CD4-positive, alpha-beta memory T cell (primary cell): Measurements from ENCODE around the gene SP100. TPM values are rescaled to one million over a fixed set of nuclear protein-coding genes. Genes with fewer than 3 reads are reported as not detected.

Source experiments
- CTCF ChIA-PET: fragments of 350-600 bp; sonication (Branson Sonifier 250); formaldehyde crosslinking; loops from one replicate; lab custom pipeline; 2021; ENCODE audit warnings: inconsistent platforms; ENCODE audit not compliant: partially characterized antibody; lab: Charles Lee
- POLR2A ChIA-PET: fragments of 350-600 bp; sonication (Branson Sonifier 250); formaldehyde crosslinking; loops from one replicate; lab custom pipeline; 2021; ENCODE audit not compliant: partially characterized antibody; lab: Charles Lee
- DNase-seq, 5 donors: peaks; one replicate each; pipeline versions ENCODE4 v3.0.0 to v3.0.0-alpha.2; 2020 to 2022; ENCODE audit warnings: mixed read lengths in 1 of 5
- H3K27ac ChIP-seq: one replicate; pipeline ENCODE4 v1.7.0; 2013; ENCODE audit warnings: low read depth, low read length
- H3K27me3 ChIP-seq: 2 replicates; pipeline ENCODE4 v1.7.0; 2013; ENCODE audit warnings: mild to moderate bottlenecking, low read length, moderate library complexity; ENCODE audit not compliant: insufficient read depth
- H3K36me3 ChIP-seq: 2 replicates; pipeline ENCODE4 v1.7.0; 2013; ENCODE audit warnings: mild to moderate bottlenecking, low read length, moderate library complexity; ENCODE audit not compliant: insufficient read depth
- H3K4me1 ChIP-seq: 2 replicates; pipeline ENCODE4 v1.7.0; 2013; ENCODE audit warnings: mild to moderate bottlenecking, low read length, moderate library complexity; ENCODE audit not compliant: insufficient read depth
- H3K4me3 ChIP-seq, 2 donors: one replicate each; pipeline ENCODE4 v1.7.0; 2013; ENCODE audit warnings: low read length in 2 of 2, mild to moderate bottlenecking in 1 of 2
- H3K9me3 ChIP-seq, 2 donors: one replicate each; pipeline ENCODE4 v1.7.0; 2013; ENCODE audit warnings: low read length in 2 of 2, control low read depth in 1 of 2; ENCODE audit not compliant: control insufficient read depth in 1 of 2
- H3K27ac Mint-ChIP-seq, 7 donors: one replicate each; pipeline ENCODE4 v1.8.0; 2020 to 2021; ENCODE audit warnings: mixed read lengths in 7 of 7, mild to moderate bottlenecking in 6 of 7, inconsistent platforms in 3 of 7, moderate library complexity in 3 of 7
- H3K27me3 Mint-ChIP-seq, 2 donors: one replicate each; pipeline ENCODE4 v1.8.0; 2020 to 2021; ENCODE audit warnings: mixed read lengths in 2 of 2
- H3K36me3 Mint-ChIP-seq, 2 donors: one replicate each; pipeline ENCODE4 v1.8.0; 2020 to 2021; ENCODE audit warnings: mixed read lengths in 2 of 2, inconsistent platforms in 1 of 2, mild to moderate bottlenecking in 1 of 2
- H3K4me1 Mint-ChIP-seq, 4 donors: one replicate each; pipeline ENCODE4 v1.8.0; 2020 to 2021; ENCODE audit warnings: mixed read lengths in 4 of 4, mild to moderate bottlenecking in 1 of 4
- H3K4me3 Mint-ChIP-seq, 8 donors: one replicate each; pipeline ENCODE4 v1.8.0; 2020 to 2021; ENCODE audit warnings: mixed read lengths in 8 of 8, mild to moderate bottlenecking in 7 of 8, moderate library complexity in 6 of 8, inconsistent platforms in 3 of 8
- H3K9me3 Mint-ChIP-seq, 8 donors: one replicate each; pipeline ENCODE4 v1.8.0; 2020 to 2021; ENCODE audit warnings: mixed read lengths in 8 of 8, mild to moderate bottlenecking in 5 of 8, inconsistent platforms in 3 of 8, moderate library complexity in 1 of 8
- intact Hi-C: fragments of 100-400 bp; cut with micrococcal nuclease; formaldehyde crosslinking; loops from one replicate; pipeline ENCODE4 v1.15.1; 2023
- polyA plus RNA-seq, 2 donors: library from polyadenylated mRNA; unstranded; fragments of 300-500 nt; fragmentation: Illumina TruSeq; gene quantifications; one replicate each; pipeline ENCODE4 v1.2.3, GENCODE V29; 2021
- total RNA-seq, 2 experiments: library from RNA; stranded (reverse); gene quantifications; one replicate each; pipeline ENCODE4 v1.2.3, GENCODE V29; 2021

The SP100 gene
- total and polyA plus RNA-seq, 4 experiments from 2014 or later: 101 to 226 (median 216) TPM

GRCh38 chr2:230410861-230411569 lies 5.0 kb upstream of the SP100 start:
- H3K36me3 Mint-ChIP-seq: peaks cover 14 to 23% of the 10 kb centered on the region in 2 donors
- CTCF ChIA-PET: interaction anchor here (0.5 to 1.1 kb wide), 3 partner anchors 37 to 199 kb away, joined by 3 read pairs; no protein-coding TSS in a partner anchor
- POLR2A ChIA-PET: interaction anchor here (0.5 to 3.2 kb wide), 17 partner anchors 13 to 251 kb away, joined by 3 to 16 read pairs (median 4); partner anchors contain the start of genes SP110, SP140 and SP140L
- H3K4me1 Mint-ChIP-seq: peaks cover 43 to 83% (median 63%) of the 10 kb centered on the region in 4 donors
- no peaks in the 10 kb centered on the region for H3K9me3 ChIP-seq
- H3K36me3 ChIP-seq: no peaks in the 10 kb centered on the region
- H3K9me3 Mint-ChIP-seq: no peaks in the 10 kb centered on the region
- H3K27me3 ChIP-seq: no peaks in the 10 kb centered on the region
- no peak for DNase-seq
- peak overlapping the region; percentile 88 for H3K27ac ChIP-seq
- peak overlapping the region; percentile 83 to 89 for H3K4me3 ChIP-seq
- peak overlapping the region; percentile 96 to 100 (median 99) for H3K27ac Mint-ChIP-seq
- peaks cover 67% of the 10 kb centered on the region for H3K4me1 ChIP-seq
- peak overlapping the region; percentile 97 to 100 (median 100) for H3K4me3 Mint-ChIP-seq
- intact Hi-C loops: loop anchor here (2.0 to 10.0 kb wide), 4 partner anchors 84 to 344 kb away; partner anchors contain the start of genes CAB39, SLC16A14 and SP140L
- H3K27me3 Mint-ChIP-seq: no peaks in the 10 kb centered on the region

GRCh38 chr2:230411570-230412370 lies 4.2 kb upstream of the SP100 start:
- H3K4me1 ChIP-seq: peaks cover 67% of the 10 kb centered on the region
- H3K27me3 Mint-ChIP-seq: no peaks in the 10 kb centered on the region
- H3K27me3 ChIP-seq: no peaks in the 10 kb centered on the region
- no peaks in the 10 kb centered on the region for H3K36me3 ChIP-seq
- ChIA-PET CTCF (interaction anchor here (0.7 to 1.0 kb wide), 3 partner anchors 37 to 199 kb away, joined by 3 to 4 read pairs (median 3); no protein-coding TSS in a partner anchor), POLR2A (interaction anchor here (0.7 to 3.2 kb wide), 14 partner anchors 14 to 192 kb away, joined by 3 to 16 read pairs (median 4); partner anchors contain the start of genes SP110, SP140 and SP140L)
- DNase-seq: peak; percentile 61 to 74 (median 66)
- intact Hi-C loops: loop anchor here (2.0 to 10.0 kb wide), 4 partner anchors 85 to 344 kb away; partner anchors contain the start of genes CAB39, SLC16A14 and SP140L
- no peaks in the 10 kb centered on the region for H3K9me3 Mint-ChIP-seq
- peaks cover 7 to 26% of the 10 kb centered on the region in 2 donors for H3K36me3 Mint-ChIP-seq
- H3K27ac Mint-ChIP-seq: peak overlapping the region; percentile 96 to 100 (median 99)
- H3K9me3 ChIP-seq: no peaks in the 10 kb centered on the region
- peak overlapping the region; percentile 97 to 100 (median 100) for H3K4me3 Mint-ChIP-seq
- peak overlapping the region; percentile 88 for H3K27ac ChIP-seq
- peak overlapping the region; percentile 83 to 89 for H3K4me3 ChIP-seq
- peaks cover 41 to 91% (median 62%) of the 10 kb centered on the region in 4 donors for H3K4me1 Mint-ChIP-seq

GRCh38 chr2:230412371-230412711 lies 3.7 kb upstream of the SP100 start:
- Mint-ChIP-seq H3K4me1 (peaks cover 41 to 89% (median 62%) of the 10 kb centered on the region in 4 donors), H3K27me3 (no peaks in the 10 kb centered on the region), H3K9me3 (no peaks in the 10 kb centered on the region), H3K27ac (peak overlapping the region; percentile 96 to 100 (median 99)), H3K4me3 (peak overlapping the region; percentile 97 to 100 (median 100)), H3K36me3 (peaks cover 2 to 24% of the 10 kb centered on the region in 2 donors)
- CTCF ChIA-PET: interaction anchor here (0.7 to 1.0 kb wide), 3 partner anchors 36 to 199 kb away, joined by 3 to 4 read pairs (median 3); no protein-coding TSS in a partner anchor
- Histone ChIP-seq H3K9me3 (no peaks in the 10 kb centered on the region), H3K4me3 (peak overlapping the region; percentile 83 to 89), H3K27ac (peak overlapping the region; percentile 88), H3K27me3 (no peaks in the 10 kb centered on the region), H3K36me3 (no peaks in the 10 kb centered on the region), H3K4me1 (peaks cover 67% of the 10 kb centered on the region)
- no peak for DNase-seq
- intact Hi-C loops: loop anchor here (5.0 to 10.0 kb wide), 2 partner anchors 302 to 345 kb away; partner anchors contain the start of genes CAB39 and SLC16A14
- POLR2A ChIA-PET: interaction anchor here (0.8 to 3.2 kb wide), 10 partner anchors 9 to 193 kb away, joined by 3 to 16 read pairs (median 6); partner anchors contain the start of genes SP110, SP140 and SP140L

GRCh38 chr2:230412846-230413245 lies 3.2 kb upstream of the SP100 start:
- intact Hi-C loops: loop anchor here (5.0 to 10.0 kb wide), 2 partner anchors 302 to 346 kb away; partner anchors contain the start of genes CAB39 and SLC16A14
- Histone ChIP-seq H3K36me3 (no peaks in the 10 kb centered on the region), H3K4me3 (peak overlapping the region in 1 of 2 donors; percentile 83), H3K27ac (no peak overlapping the region), H3K9me3 (no peaks in the 10 kb centered on the region), H3K27me3 (no peaks in the 10 kb centered on the region), H3K4me1 (peaks cover 67% of the 10 kb centered on the region)
- POLR2A ChIA-PET: interaction anchor here (1.2 to 2.1 kb wide), 4 partner anchors 9 to 193 kb away, joined by 3 to 6 read pairs (median 6); partner anchors contain the start of gene SP110
- H3K4me3 Mint-ChIP-seq: peak overlapping the region; percentile 97 to 100 (median 100)
- no peaks in the 10 kb centered on the region for H3K27me3 Mint-ChIP-seq
- no peak for DNase-seq
- peaks cover 40 to 91% (median 60%) of the 10 kb centered on the region in 4 donors for H3K4me1 Mint-ChIP-seq
- H3K27ac Mint-ChIP-seq: peak overlapping the region; percentile 96 to 100 (median 99)
- CTCF ChIA-PET: no interaction called here
- H3K9me3 Mint-ChIP-seq: no peaks in the 10 kb centered on the region
- peaks cover 5 to 28% of the 10 kb centered on the region in 2 donors for H3K36me3 Mint-ChIP-seq

GRCh38 chr2:230413479-230413878 lies 2.5 kb upstream of the SP100 start:
- Histone ChIP-seq H3K4me3 (no peak overlapping the region), H3K9me3 (no peaks in the 10 kb centered on the region), H3K4me1 (peaks cover 66% of the 10 kb centered on the region), H3K36me3 (no peaks in the 10 kb centered on the region), H3K27me3 (no peaks in the 10 kb centered on the region), H3K27ac (no peak overlapping the region)
- no peak for DNase-seq
- H3K27me3 Mint-ChIP-seq: no peaks in the 10 kb centered on the region
- peak overlapping the region; percentile 69 to 100 (median 98) for H3K27ac Mint-ChIP-seq
- peaks cover 39 to 90% (median 60%) of the 10 kb centered on the region in 4 donors for H3K4me1 Mint-ChIP-seq
- H3K36me3 Mint-ChIP-seq: peaks cover 10 to 33% of the 10 kb centered on the region in 2 donors
- H3K9me3 Mint-ChIP-seq: no peaks in the 10 kb centered on the region
- intact Hi-C loops: loop anchor here (5.0 to 10.0 kb wide), 2 partner anchors 301 to 346 kb away; partner anchors contain the start of genes CAB39 and SLC16A14
- peak overlapping the region; percentile 43 to 100 (median 100) for H3K4me3 Mint-ChIP-seq
- CTCF ChIA-PET: no interaction called here
- POLR2A ChIA-PET: interaction anchor here (1.2 kb wide), 1 partner anchor 8 kb away, joined by 5 read pairs; no protein-coding TSS in a partner anchor

GRCh38 chr2:230414302-230414701 lies 1.7 kb upstream of the SP100 start:
- Mint-ChIP-seq H3K36me3 (peaks cover 18 to 39% of the 10 kb centered on the region in 2 donors), H3K4me1 (peaks cover 41 to 90% (median 61%) of the 10 kb centered on the region in 4 donors), H3K9me3 (no peaks in the 10 kb centered on the region), H3K4me3 (peak overlapping the region; percentile 49 to 100 (median 92)), H3K27me3 (no peaks in the 10 kb centered on the region), H3K27ac (peak overlapping the region; percentile 69 to 100 (median 99))
- peak overlapping the region; percentile 16 for H3K27ac ChIP-seq
- peaks cover 70% of the 10 kb centered on the region for H3K4me1 ChIP-seq
- H3K27me3 ChIP-seq: no peaks in the 10 kb centered on the region
- H3K9me3 ChIP-seq: no peaks in the 10 kb centered on the region
- no peak overlapping the region for H3K4me3 ChIP-seq
- ChIA-PET CTCF (no interaction called here), POLR2A (interaction anchor here (0.9 to 4.9 kb wide), 4 partner anchors 28 to 189 kb away, joined by 5 to 23 read pairs (median 12); partner anchors contain the start of genes SP140 and SP140L)
- H3K36me3 ChIP-seq: no peaks in the 10 kb centered on the region
- DNase-seq: no peak
- intact Hi-C loops: loop anchor here (5.0 to 10.0 kb wide), 2 partner anchors 300 to 347 kb away; partner anchors contain the start of genes CAB39 and SLC16A14
